ENCODE results near the gene MPP4. TPM values are rescaled to one million over a fixed set of nuclear protein-coding genes. Genes with fewer than 3 reads are reported as not detected.

MPP4 gene
- total and polyA plus RNA-seq, 9 of the 15 experiments (the other 6 are each of a cell fraction or from before 2014, with no cell fraction given): 0.03 to 0.08 TPM; not detected in 7

DNA sequence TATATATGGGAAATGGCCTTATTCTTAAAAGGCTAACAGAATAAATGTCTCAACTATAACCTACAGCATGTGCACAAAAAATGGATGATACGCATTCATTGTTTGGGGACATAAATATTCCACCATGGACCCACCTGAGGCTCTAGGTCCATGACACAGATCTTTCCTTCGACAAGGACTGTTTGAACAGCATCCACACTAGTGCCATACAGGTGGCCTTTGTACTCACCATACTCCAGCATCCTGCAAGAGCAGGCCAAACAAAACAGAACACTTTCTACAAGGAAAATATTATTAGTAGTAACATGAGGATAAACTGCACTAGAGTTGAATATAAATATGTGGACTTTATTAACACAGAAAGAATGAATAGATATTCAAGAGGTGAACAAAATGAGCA, 49.0 kb downstream of the MPP4 start:
- Histone ChIP-seq H3K9ac (ENCODE audit: insufficient read depth in 1 of 2, low read depth in 2 of 2, low read length in 2 of 2) (no peak overlapping the region), H2AFZ (ENCODE audit: low read depth, low read length) (no peak overlapping the region), H3K36me3 (ENCODE audit: control insufficient read depth, insufficient read depth, low read length) (no peaks in the 10 kb centered on the region), H3K4me2 (ENCODE audit: insufficient read depth, low read length) (no peak overlapping the region), H3K9me3 (replicated peaks; ENCODE audit: control insufficient read depth, insufficient read depth, low read depth, low read length) (no peaks in the 10 kb centered on the region), H3K79me2 (ENCODE audit: control insufficient read depth, insufficient read depth, low read length) (no peaks in the 10 kb centered on the region), H3K4me3 (no peak overlapping the region), H3K4me1 (replicated peaks in 1 of 2; ENCODE audit: control insufficient read depth in 2 of 2, insufficient read depth in 2 of 2, low read length in 2 of 2) (no peaks in the 10 kb centered on the region), H3K27me3 (ENCODE audit: control insufficient read depth in 2 of 2, insufficient read depth in 2 of 2, low read length in 2 of 2) (peaks cover 0 to 6% of the 10 kb centered on the region in 2 experiments; a peak in 2 of 5 replicates), H3K27ac (ENCODE audit: extremely low read depth, low read depth, low read length) (no peak overlapping the region), H3K9me1 (ENCODE audit: control insufficient read depth, insufficient read depth, low read length) (no peaks in the 10 kb centered on the region), H4K20me1 (replicated peaks; ENCODE audit: control insufficient read depth, insufficient read depth, low read length) (no peaks in the 10 kb centered on the region)
- ChIA-PET POLR2A (no interaction called here), CTCF (ENCODE audit: low intra/inter-chr PET ratio) (no interaction called here)
- no TSS peak for BruUV-seq (replicated peaks)
- DNase-seq (ENCODE audit: extremely low read depth in 1 of 4, low spot score in 3 of 4): no peak
- intact Hi-C loops (cut with micrococcal nuclease) (no loop called here), in situ Hi-C loops (cut with MboI) (no loop called here)
- ATAC-seq: no peak
- WGBS (ENCODE audit: insufficient coverage, low coverage, missing lambda C conversion rate): 40% methylated on average over 2 of the region's 2 CpGs
- no peak for TF ChIP-seq ETV5 (CRISPR knock-in tag; IDR thresholded peaks at IDR 0.05; ENCODE audit: low read depth)
- TF ChIP-seq ARID2 (IDR thresholded peaks at IDR 0.05): no peak
- TF ChIP-seq HNRNPLL (IDR thresholded peaks at IDR 0.05; ENCODE audit: low read depth, low read length, poor library complexity, severe bottlenecking): no peak
- no peak for TF ChIP-seq RCOR1 (IDR thresholded peaks at IDR 0.05; ENCODE audit: borderline replicate concordance in 1 of 2, low read depth in 2 of 2, low read length in 2 of 2)
- TF ChIP-seq, protein P1, sequence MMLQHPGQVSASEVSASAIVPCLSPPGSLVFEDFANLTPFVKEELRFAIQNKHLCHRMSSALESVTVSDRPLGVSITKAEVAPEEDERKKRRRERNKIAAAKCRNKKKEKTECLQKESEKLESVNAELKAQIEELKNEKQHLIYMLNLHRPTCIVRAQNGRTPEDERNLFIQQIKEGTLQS (IDR thresholded peaks at IDR 0.05): no peak
- TF ChIP-seq, protein P1 (CRISPR knock-in tag; conservative IDR thresholded peaks at IDR 0.05): no peak
- TF ChIP-seq, protein P2, sequence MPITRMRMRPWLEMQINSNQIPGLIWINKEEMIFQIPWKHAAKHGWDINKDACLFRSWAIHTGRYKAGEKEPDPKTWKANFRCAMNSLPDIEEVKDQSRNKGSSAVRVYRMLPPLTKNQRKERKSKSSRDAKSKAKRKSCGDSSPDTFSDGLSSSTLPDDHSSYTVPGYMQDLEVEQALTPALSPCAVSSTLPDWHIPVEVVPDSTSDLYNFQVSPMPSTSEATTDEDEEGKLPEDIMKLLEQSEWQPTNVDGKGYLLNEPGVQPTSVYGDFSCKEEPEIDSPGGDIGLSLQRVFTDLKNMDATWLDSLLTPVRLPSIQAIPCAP (CRISPR knock-in tag; IDR thresholded peaks at IDR 0.05; ENCODE audit: borderline replicate concordance): no peak
- TF ChIP-seq, protein P3, sequence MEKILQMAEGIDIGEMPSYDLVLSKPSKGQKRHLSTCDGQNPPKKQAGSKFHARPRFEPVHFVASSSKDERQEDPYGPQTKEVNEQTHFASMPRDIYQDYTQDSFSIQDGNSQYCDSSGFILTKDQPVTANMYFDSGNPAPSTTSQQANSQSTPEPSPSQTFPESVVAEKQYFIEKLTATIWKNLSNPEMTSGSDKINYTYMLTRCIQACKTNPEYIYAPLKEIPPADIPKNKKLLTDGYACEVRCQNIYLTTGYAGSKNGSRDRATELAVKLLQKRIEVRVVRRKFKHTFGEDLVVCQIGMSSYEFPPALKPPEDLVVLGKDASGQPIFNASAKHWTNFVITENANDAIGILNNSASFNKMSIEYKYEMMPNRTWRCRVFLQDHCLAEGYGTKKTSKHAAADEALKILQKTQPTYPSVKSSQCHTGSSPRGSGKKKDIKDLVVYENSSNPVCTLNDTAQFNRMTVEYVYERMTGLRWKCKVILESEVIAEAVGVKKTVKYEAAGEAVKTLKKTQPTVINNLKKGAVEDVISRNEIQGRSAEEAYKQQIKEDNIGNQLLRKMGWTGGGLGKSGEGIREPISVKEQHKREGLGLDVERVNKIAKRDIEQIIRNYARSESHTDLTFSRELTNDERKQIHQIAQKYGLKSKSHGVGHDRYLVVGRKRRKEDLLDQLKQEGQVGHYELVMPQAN (IDR thresholded peaks at IDR 0.05; ENCODE audit: borderline replicate concordance): no peak
- no peak for TF ChIP-seq PHF21A (IDR thresholded peaks at IDR 0.05; ENCODE audit: borderline replicate concordance, low read depth)
- TF ChIP-seq SRSF1 (IDR thresholded peaks at IDR 0.05; ENCODE audit: low read depth, low read length): no peak
- TF ChIP-seq, protein P4, sequence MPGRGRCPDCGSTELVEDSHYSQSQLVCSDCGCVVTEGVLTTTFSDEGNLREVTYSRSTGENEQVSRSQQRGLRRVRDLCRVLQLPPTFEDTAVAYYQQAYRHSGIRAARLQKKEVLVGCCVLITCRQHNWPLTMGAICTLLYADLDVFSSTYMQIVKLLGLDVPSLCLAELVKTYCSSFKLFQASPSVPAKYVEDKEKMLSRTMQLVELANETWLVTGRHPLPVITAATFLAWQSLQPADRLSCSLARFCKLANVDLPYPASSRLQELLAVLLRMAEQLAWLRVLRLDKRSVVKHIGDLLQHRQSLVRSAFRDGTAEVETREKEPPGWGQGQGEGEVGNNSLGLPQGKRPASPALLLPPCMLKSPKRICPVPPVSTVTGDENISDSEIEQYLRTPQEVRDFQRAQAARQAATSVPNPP (IDR thresholded peaks at IDR 0.05; ENCODE audit: borderline replicate concordance, insufficient read depth, insufficient read length): no peak
- TF ChIP-seq ZNF830 (CRISPR knock-in tag; IDR thresholded peaks at IDR 0.05): no peak
- TF ChIP-seq EWSR1 (IDR thresholded peaks at IDR 0.05; ENCODE audit: borderline replicate concordance, low read depth, partially characterized antibody): no peak
- TF ChIP-seq C11orf30 (IDR thresholded peaks at IDR 0.05; ENCODE audit: low read depth): no peak
- no peak for TF ChIP-seq SP2 (IDR thresholded peaks at IDR 0.05; ENCODE audit: extremely low read depth, low read depth, low read length, poor library complexity, severe bottlenecking)
- TF ChIP-seq SMAD1 (IDR thresholded peaks at IDR 0.05; ENCODE audit: low read depth, low read length, partially characterized antibody): no peak
- no peak for FAIRE-seq

All from K562 (cell line).